Measurements from ENCODE around the gene HTT. TPM values are rescaled to one million over a fixed set of nuclear protein-coding genes. Genes with fewer than 3 reads are reported as not detected.

Gene HTT
- total and polyA plus RNA-seq, 4 donors, result 8.6 to 39.8 (median 16.4) TPM

GRCh38 chr4:3106339-3107186, 32.1 kb downstream of the HTT start (continued):
- peak; percentile 96 for TF ChIP-seq CTCF (IDR thresholded peaks at IDR 0.05; ENCODE audit: low read depth, low read length, missing input control)
- TF ChIP-seq GABPA (IDR thresholded peaks at IDR 0.05 in 1 of 2, conservative IDR thresholded peaks at IDR 0.05 in 1 of 2), result no peak
- no peak for TF ChIP-seq ZBTB33 (IDR thresholded peaks at IDR 0.05)

GRCh38 chr4:3107271-3107670, 32.8 kb downstream of the HTT start:
- H3K27me3 ChIP-seq (ENCODE audit: control insufficient read depth in 4 of 4, insufficient read depth in 4 of 4, low read length in 3 of 4), result no peaks in the 10 kb centered on the region
- H3K27ac ChIP-seq (ENCODE audit: low read depth in 1 of 2, low read length in 2 of 2), result peak overlapping the region; percentile 9 to 60

GRCh38 chr4:3107691-3108121, 33.2 kb downstream of the HTT start:
- Histone ChIP-seq H3K36me3 (ENCODE audit: control insufficient read depth in 4 of 4, insufficient read depth in 3 of 4, low read depth in 1 of 4, low read length in 3 of 4) (peaks cover 0 to 37% (median 25%) of the 10 kb centered on the region in 4 donors), H3K27me3 (ENCODE audit: control insufficient read depth in 4 of 4, insufficient read depth in 4 of 4, low read length in 3 of 4) (no peaks in the 10 kb centered on the region), H3K9ac (ENCODE audit: low read depth in 1 of 2, low read length in 2 of 2) (no peak overlapping the region), H3K4me3 (ENCODE audit: low read depth in 1 of 3, low read length in 3 of 3) (no peak overlapping the region), H3K27ac (ENCODE audit: low read depth in 1 of 2, low read length in 2 of 2) (peak overlapping the region; percentile 9 to 60), H3K4me1 (ENCODE audit: control insufficient read depth in 4 of 4, insufficient read depth in 4 of 4, low read length in 3 of 4) (peaks cover 0 to 4% (median 0%) of the 10 kb centered on the region in 4 donors), H3K9me3 (ENCODE audit: control insufficient read depth in 4 of 4, low read length in 3 of 4) (no peaks in the 10 kb centered on the region)
- peak; percentile 20 for TF ChIP-seq NR2F2 (IDR thresholded peaks at IDR 0.05)
- no peak for TF ChIP-seq GABPA (IDR thresholded peaks at IDR 0.05 in 1 of 2, conservative IDR thresholded peaks at IDR 0.05 in 1 of 2)
- DNase-seq (ENCODE audit: low spot score), result no peak
- 78% methylated on average over 6 of the region's 6 CpGs for WGBS

More at GRCh38 chr4:3107271-3107670, 32.8 kb downstream of the HTT start:
- no peak for DNase-seq (ENCODE audit: low spot score)
- H3K4me3 ChIP-seq (ENCODE audit: low read depth in 1 of 3, low read length in 3 of 3), result no peak overlapping the region
- peaks cover 0 to 2% (median 0%) of the 10 kb centered on the region in 4 donors for H3K4me1 ChIP-seq (ENCODE audit: control insufficient read depth in 4 of 4, insufficient read depth in 4 of 4, low read length in 3 of 4)
- peaks cover 0 to 34% (median 25%) of the 10 kb centered on the region in 4 donors for H3K36me3 ChIP-seq (ENCODE audit: control insufficient read depth in 4 of 4, insufficient read depth in 3 of 4, low read depth in 1 of 4, low read length in 3 of 4)
- TF ChIP-seq HNF4A (conservative IDR thresholded peaks at IDR 0.05), result no peak
- 90% methylated on average over 5 of the region's 5 CpGs for WGBS
- H3K9ac ChIP-seq (ENCODE audit: low read depth in 1 of 2, low read length in 2 of 2), result no peak overlapping the region
- H3K9me3 ChIP-seq (ENCODE audit: control insufficient read depth in 4 of 4, low read length in 3 of 4), result no peaks in the 10 kb centered on the region

GRCh38 chr4:3108211-3108610, 33.7 kb downstream of the HTT start:
- Histone ChIP-seq H3K4me1 (ENCODE audit: control insufficient read depth in 4 of 4, insufficient read depth in 4 of 4, low read length in 3 of 4) (peaks cover 0 to 4% (median 0%) of the 10 kb centered on the region in 4 donors), H3K36me3 (ENCODE audit: control insufficient read depth in 4 of 4, insufficient read depth in 3 of 4, low read depth in 1 of 4, low read length in 3 of 4) (peaks cover 0 to 40% (median 26%) of the 10 kb centered on the region in 4 donors), H3K27me3 (ENCODE audit: control insufficient read depth in 4 of 4, insufficient read depth in 4 of 4, low read length in 3 of 4) (no peaks in the 10 kb centered on the region), H3K27ac (ENCODE audit: low read depth in 1 of 2, low read length in 2 of 2) (peak overlapping the region; percentile 9 to 17), H3K9ac (ENCODE audit: low read depth in 1 of 2, low read length in 2 of 2) (no peak overlapping the region), H3K4me3 (ENCODE audit: low read depth in 1 of 3, low read length in 3 of 3) (no peak overlapping the region), H3K9me3 (ENCODE audit: control insufficient read depth in 4 of 4, low read length in 3 of 4) (no peaks in the 10 kb centered on the region)
- TF ChIP-seq HNF4A (conservative IDR thresholded peaks at IDR 0.05) (no peak), HNF4G (IDR thresholded peaks at IDR 0.05) (no peak), YY1 (IDR thresholded peaks at IDR 0.05) (no peak), SP1 (IDR thresholded peaks at IDR 0.05) (no peak)
- no peak for DNase-seq (ENCODE audit: low spot score)
- 83% methylated on average over 3 of the region's 3 CpGs for whole genome bisulfite sequencing
